Activated naive CD4-positive, alpha-beta T cell treated with anti-CD3 and anti-CD28 coated beads, Interleukin-2, amount 50 U/mL, for 72 hours (primary cell): ENCODE measurements around the gene CHRM3. TPM values are rescaled to one million over a fixed set of nuclear protein-coding genes. Genes with fewer than 3 reads are reported as not detected.
"Not testable (repeated sequence)": the region's sequence is repeated elsewhere in the genome, so short reads cannot be mapped to it uniquely, and the experiment has no call there.

Experiments used
- ATAC-seq, 2 donors: fragments of 150-1000 bp; cut with Tn5 transposase; 2 replicates each; pipeline ENCODE4 v1.10.0; 2021; ENCODE audit warnings: mild to moderate bottlenecking in 2 of 2, moderate library complexity in 2 of 2
- DNase-seq, 2 donors: peaks; one replicate each; pipeline ENCODE4 v3.0.0; 2021 to 2022; ENCODE audit warnings: low spot score in 2 of 2
- H3K27ac Mint-ChIP-seq, 2 donors: one replicate each; pipeline ENCODE4 v1.8.0; 2022; ENCODE audit warnings: mild to moderate bottlenecking in 2 of 2, mixed read lengths in 2 of 2
- H3K36me3 Mint-ChIP-seq, 2 donors: one replicate each; pipeline ENCODE4 v1.8.0; 2022; ENCODE audit warnings: mixed read lengths in 2 of 2
- H3K9me3 Mint-ChIP-seq, 2 donors: one replicate each; pipeline ENCODE4 v1.8.0; 2022; ENCODE audit warnings: mixed read lengths in 2 of 2
- total RNA-seq, 2 donors: library from RNA; stranded (reverse); gene quantifications; one replicate each; pipeline ENCODE4 v1.2.3, GENCODE V29; 2022

CHRM3 gene
- under 1 TPM in 1 of 2 donors, not detected in 1; 0.56 TPM for total RNA-seq

- peaks cover 13 to 18% of the 10 kb centered on the region in 2 donors for H3K36me3 Mint-ChIP-seq
- no peak within 1 kb of the TSS for H3K27ac Mint-ChIP-seq
- ATAC-seq = peak; percentile 41 to 85
- peak in 1 of 2 donors; percentile 32 for DNase-seq
- no peaks in the 10 kb centered on the region for H3K9me3 Mint-ChIP-seq
Measured at GRCh38 chr1:239386453-239387303, at the start of gene CHRM3. CHRM3 (plus strand) TSS chr1:239386568; CDS start chr1:239907452, 520,884 bp downstream.

- no peak for DNase-seq
- Mint-ChIP-seq H3K27ac (no peak overlapping the region), H3K9me3 (no peaks in the 10 kb centered on the region), H3K36me3 (no peaks in the 10 kb centered on the region)
- ATAC-seq = no peak
Measured at GRCh38 chr1:239337799-239338430, 48.5 kb upstream of the CHRM3 start.

DNA sequence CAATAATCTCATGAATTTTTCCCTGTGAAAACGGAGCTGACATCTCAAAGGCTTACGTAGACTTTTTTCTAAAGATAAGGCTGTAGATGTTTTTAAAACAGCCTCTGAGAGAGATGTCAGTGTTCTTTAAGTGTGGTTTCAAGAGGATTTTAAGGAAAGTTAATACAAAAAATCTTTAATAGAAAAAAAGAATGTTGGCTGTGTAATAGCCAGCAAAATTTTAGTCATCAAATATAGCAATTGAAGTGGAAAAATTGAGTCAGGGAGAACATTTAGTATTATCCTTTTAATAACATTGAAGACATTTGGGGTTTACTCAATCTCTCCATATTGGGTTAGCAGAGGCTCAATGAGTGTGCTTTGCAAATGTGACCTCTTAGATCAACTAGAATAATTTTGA lies 38.6 kb upstream of the CHRM3 start:
- ATAC-seq = no peak
- DNase-seq = no peak
- Mint-ChIP-seq H3K36me3 (no peaks in the 10 kb centered on the region), H3K27ac (no peak overlapping the region), H3K9me3 (no peaks in the 10 kb centered on the region)

DNA sequence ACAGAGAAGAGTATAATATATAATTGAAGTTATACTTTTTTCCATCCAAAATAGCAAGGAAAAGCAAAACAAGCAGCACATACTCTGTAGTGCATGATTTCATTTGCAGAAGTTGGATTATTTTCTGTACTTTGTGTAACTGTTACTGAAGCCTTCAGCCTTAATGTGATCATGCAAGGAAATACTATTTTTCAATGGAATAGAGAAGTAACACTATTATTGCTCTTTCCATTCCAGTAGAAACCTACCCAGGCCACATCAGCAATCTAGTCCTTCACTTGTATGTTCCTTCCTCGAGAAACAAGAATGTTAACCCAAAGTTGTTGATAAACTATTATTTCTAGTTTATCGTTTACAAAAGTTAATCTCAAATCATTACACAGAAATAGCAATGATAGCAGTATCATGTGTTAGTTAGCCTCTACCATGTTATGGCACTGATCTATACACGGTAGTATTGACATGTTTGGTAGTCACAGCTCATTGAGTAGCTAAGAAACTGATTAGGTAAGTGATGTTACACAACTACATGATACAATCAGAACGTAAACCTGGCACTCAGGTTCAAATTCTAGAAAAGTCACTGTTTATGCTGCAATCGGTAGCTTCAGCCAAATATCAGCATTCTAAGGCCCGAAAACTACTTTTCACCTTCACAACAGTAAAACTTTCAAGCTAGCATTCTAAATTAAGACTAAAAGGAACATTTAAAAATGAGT lies 37.6 kb upstream of the CHRM3 start:
- H3K9me3 Mint-ChIP-seq = no peaks in the 10 kb centered on the region
- H3K27ac Mint-ChIP-seq = no peak overlapping the region
- no peaks in the 10 kb centered on the region for H3K36me3 Mint-ChIP-seq
- DNase-seq = no peak
- no peak for ATAC-seq

- H3K36me3 Mint-ChIP-seq = no peaks in the 10 kb centered on the region
- DNase-seq = no peak
- no peak overlapping the region for H3K27ac Mint-ChIP-seq
- no peaks in the 10 kb centered on the region for H3K9me3 Mint-ChIP-seq
- ATAC-seq = no peak
Measured at GRCh38 chr1:239349699-239350098, 36.7 kb upstream of the CHRM3 start.

DNA sequence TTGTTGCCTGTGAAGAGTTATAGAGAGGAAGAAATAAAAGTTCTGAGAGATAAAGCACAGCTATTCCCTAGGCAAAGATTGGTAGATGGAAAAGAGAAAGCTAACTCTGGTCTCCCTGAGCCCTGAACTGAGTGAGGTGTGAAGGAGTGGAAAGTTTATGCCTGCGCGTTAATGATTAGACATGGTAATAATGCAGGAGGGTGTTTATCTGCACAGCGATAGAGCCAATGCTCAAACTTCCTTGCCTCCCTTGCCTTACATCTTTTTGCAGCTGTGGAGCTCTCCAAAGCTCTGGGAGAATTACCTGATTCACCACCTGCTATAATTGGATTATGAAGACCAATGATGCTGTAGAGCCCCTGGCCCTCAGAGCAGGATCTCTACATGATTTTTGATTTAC lies 32.8 kb upstream of the CHRM3 start:
- DNase-seq (no peak), ATAC-seq (no peak)
- Mint-ChIP-seq H3K9me3 (no peaks in the 10 kb centered on the region), H3K36me3 (no peaks in the 10 kb centered on the region), H3K27ac (no peak overlapping the region)

DNA sequence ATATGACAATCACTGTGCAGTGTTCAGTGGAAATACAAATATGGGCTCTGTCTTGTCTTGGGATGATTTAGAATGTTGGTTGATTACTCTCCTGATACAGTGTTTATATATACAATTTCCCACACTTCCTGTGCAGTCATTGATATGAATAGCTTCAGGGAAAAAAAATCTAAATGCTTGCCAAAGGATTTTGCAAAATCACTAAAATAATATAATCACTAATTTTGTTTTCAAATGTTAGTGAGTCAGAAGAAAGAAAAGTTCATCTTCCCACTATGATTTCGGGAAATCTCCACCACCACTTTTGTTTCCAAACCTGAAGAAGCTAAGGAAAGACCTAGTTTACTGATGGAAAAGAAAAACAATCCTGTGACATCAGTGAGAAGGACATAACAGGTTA lies 32.1 kb upstream of the CHRM3 start:
- no peak for DNase-seq
- Mint-ChIP-seq H3K36me3 (no peaks in the 10 kb centered on the region), H3K27ac (no peak overlapping the region), H3K9me3 (no peaks in the 10 kb centered on the region)
- no peak for ATAC-seq

DNA sequence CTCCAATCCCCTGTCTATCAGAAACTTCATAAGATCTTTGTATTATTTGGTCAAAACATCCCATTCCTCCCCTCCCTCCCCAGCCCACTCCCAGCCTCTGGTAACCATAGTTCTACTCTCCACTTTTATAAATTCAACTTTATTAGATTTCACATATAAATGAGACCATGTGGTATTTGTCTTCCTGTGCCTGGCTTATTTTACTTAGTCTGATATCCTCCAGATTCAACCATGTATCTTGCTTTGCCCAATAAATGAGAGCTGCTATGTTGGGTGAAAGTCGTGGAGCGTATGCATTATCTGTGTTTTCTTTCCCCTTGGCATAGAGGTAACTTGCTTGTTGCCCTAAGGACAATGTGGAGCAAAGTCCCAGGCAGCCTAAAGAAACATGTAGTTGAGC lies 28.5 kb upstream of the CHRM3 start:
- Mint-ChIP-seq H3K36me3 (no peaks in the 10 kb centered on the region), H3K27ac (no peak overlapping the region), H3K9me3 (no peaks in the 10 kb centered on the region)
- DNase-seq (no peak), ATAC-seq (no peak)

DNA sequence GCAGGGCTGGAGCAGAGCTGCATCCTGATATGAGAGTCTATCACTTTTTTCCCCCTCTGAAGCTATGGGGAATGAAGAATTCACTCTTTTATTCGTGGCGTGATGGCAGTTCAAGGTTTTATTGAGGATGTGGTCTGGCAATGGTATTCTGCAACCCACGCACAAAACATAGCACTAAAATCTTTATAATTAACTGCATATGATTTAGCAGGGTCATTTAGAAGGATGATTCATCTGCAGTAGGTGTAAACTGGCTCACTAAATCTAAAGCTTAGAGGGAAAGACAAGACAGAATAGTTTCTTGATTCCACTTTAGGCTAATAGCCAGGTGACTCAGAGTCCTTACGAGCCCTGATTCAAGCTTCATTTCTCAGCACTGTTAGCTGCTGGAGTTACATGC lies 25.0 kb upstream of the CHRM3 start:
- ATAC-seq = peak in 1 of 2 donors; percentile 18
- no peak overlapping the region for H3K27ac Mint-ChIP-seq
- H3K36me3 Mint-ChIP-seq = no peaks in the 10 kb centered on the region
- no peaks in the 10 kb centered on the region for H3K9me3 Mint-ChIP-seq
- DNase-seq = no peak

- no peak overlapping the region for H3K27ac Mint-ChIP-seq
- H3K36me3 Mint-ChIP-seq = no peaks in the 10 kb centered on the region
- no peak for ATAC-seq
- no peak for DNase-seq
- no peaks in the 10 kb centered on the region for H3K9me3 Mint-ChIP-seq
Measured at GRCh38 chr1:239363930-239364329, 22.4 kb upstream of the CHRM3 start.

DNA sequence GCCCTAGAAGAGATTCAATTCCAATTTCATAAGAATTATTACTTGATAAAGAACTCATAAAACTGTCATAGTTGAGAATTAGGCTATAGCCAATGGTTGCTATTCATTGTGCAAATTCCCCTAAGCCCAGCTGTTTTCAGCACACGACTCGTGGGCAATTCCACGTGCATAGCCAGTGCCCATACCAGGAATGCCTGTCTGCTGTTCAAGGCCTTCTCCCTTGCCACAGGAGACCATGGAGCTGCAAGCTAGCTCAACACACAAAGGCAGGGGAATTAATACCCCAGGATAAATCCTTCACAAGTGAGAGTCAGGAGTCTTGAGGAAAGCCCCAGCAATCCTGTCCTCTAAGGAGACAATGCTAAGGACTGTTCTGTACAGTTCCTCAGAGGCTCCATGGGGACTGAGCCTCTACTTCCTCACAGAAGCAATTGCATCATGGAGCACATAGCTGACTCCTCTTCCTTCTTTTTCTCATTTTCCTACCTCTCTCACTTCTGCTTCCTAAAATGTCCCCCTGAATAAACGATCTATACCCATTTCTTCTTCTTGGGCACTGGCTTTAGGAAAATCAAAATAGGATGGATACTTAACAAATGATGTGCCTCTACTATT lies 19.1 kb upstream of the CHRM3 start:
- ATAC-seq (no peak), DNase-seq (no peak)
- H3K36me3 Mint-ChIP-seq = no peaks in the 10 kb centered on the region
- H3K27ac Mint-ChIP-seq = no peak overlapping the region
- H3K9me3 Mint-ChIP-seq = no peaks in the 10 kb centered on the region

DNA sequence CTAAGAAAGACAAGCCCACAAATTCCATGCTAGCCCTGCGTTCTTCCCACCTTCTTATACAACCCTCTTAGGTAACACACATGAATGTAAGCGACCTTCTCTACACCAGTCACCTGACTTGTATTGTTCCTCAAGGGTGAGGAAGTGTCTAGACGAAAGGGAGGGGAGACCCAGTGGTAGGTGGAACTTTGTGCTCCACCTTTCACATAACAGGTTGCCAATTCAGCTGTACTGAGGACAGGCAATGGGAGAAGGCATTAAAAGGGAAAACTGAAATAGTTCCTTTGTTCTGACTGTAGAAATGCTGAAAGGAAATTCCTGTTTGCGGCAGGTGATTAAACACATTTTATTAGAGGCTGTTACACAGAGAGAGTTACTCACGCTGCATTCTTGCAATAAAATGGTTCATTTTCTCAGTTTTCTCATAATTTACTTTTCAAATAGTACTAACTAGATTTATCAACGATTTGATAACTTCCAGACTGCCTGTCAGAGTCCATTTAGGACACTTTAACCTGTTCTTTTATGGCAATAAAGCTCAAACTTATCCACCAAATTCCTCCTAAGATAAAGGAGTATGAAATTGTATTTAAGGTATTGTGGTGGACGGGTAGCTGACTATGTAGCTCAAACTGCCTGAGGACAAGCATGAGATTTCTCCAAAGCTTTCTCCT lies 17.8 kb upstream of the CHRM3 start:
- no peak overlapping the region for H3K27ac Mint-ChIP-seq
- DNase-seq (no peak), ATAC-seq (no peak)
- H3K36me3 Mint-ChIP-seq = no peaks in the 10 kb centered on the region
- no peaks in the 10 kb centered on the region for H3K9me3 Mint-ChIP-seq

- DNase-seq, H3K9me3 Mint-ChIP-seq, H3K36me3 Mint-ChIP-seq, ATAC-seq, H3K27ac Mint-ChIP-seq: not testable (repeated sequence)
Measured at GRCh38 chr1:239370869-239371268, 15.5 kb upstream of the CHRM3 start.

- ATAC-seq = no peak
- H3K9me3 Mint-ChIP-seq = no peaks in the 10 kb centered on the region
- no peak overlapping the region for H3K27ac Mint-ChIP-seq
- no peak for DNase-seq
- peaks cover 12 to 13% of the 10 kb centered on the region in 2 donors for H3K36me3 Mint-ChIP-seq
Measured at GRCh38 chr1:239382666-239383065, 3.7 kb upstream of the CHRM3 start.

DNA sequence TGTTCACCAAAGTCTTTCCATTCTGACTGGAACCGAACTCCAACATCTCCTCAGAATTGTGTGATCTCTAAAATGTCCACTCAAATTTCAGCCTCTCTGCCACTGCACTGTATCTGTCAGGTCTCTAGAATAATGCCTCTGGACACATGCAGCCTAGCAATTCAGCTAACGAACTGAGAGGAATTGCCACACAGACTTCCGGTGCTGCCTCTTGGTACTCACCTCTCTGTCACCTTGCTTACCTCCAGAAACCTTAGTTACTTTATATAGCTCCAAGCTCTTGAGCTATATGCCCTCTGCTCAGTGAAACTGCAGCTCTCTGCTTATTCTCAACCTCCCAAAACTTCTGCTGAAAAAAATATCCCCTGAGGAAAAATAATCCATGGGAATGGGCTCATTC lies 2.7 kb upstream of the CHRM3 start:
- Mint-ChIP-seq H3K27ac (no peak overlapping the region), H3K9me3 (no peaks in the 10 kb centered on the region), H3K36me3 (peaks cover 13 to 16% of the 10 kb centered on the region in 2 donors)
- ATAC-seq (no peak), DNase-seq (no peak)

DNA sequence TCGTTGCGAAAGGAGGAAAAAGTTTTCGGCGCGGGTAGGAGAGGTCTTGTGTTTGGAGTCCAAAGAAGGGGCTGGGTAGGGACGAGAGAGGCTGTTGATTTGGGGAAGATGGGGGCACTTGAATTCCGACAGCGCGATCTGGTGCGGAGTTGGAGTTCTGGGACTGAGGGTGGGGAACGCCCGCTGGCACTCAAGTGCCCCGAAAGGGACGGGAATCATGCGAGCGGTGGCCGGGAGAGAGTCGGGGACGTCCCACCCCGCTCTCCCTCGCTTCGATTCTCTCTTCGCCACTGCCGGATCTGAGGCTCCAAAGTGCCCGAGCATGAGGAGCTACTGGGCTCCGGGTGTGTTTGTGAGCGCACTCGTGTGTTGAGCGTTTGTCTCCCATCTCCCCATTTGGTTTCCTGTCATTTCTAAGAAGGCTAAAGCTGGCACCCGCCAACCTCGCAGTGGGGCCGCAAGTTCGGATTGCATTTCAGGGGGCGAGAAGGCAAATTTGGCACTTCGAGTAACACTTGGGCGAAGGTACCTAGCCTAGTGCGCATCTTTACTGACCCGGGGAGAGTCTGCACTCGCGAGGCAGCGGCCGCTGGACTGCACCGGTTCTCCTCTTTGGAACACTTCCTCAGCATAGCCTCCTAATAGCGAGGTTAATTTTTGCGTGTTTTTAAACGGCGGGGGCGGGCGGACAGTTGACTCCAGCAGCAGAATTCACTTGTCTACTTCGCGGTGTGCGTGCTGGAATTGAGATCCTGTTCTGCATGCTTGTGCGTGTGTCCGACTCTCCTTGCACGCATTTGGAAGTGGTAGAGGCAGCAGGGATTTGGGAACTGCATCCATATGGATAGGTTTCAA lies 1.2 kb downstream of the CHRM3 start:
- peak in 1 of 2 donors; percentile 7 for DNase-seq
- peak in 1 of 2 donors; percentile 39 for ATAC-seq
- Mint-ChIP-seq H3K36me3 (peaks cover 13 to 25% of the 10 kb centered on the region in 2 donors), H3K27ac (no peak overlapping the region), H3K9me3 (peaks cover 0 to 6% of the 10 kb centered on the region in 2 donors)
